Activated CD8-positive, alpha-beta memory T cell treated with anti-CD3 and anti-CD28 coated beads, Interleukin-2, amount 50 U/mL, for 24 hours (primary cell): ENCODE data around the gene NCOA3.

Experiments used
- DNase-seq: peaks from one replicate; pipeline ENCODE4 v3.0.0-alpha.2; 2020; ENCODE audit errors: extremely low read depth

Gene NCOA3

GRCh38 chr20:47635256-47635655 is 133.6 kb downstream of the NCOA3 start:
- no peak for DNase-seq

GRCh38 chr20:47638851-47639250 is 137.2 kb downstream of the NCOA3 start:
- no peak for DNase-seq

DNA sequence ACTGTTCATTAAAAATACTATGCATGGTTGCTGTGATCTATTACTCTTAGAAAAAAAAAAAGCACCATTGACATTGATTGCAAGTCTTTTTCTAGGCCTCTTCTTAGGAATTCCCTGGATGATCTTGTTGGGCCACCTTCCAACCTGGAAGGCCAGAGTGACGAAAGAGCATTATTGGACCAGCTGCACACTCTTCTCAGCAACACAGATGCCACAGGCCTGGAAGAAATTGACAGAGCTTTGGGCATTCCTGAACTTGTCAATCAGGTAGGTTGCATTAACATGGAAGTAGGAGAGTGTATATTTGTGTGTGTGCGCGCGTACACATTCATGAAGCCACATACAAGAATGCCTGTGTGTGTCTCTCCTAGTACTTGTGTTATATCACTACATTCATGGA is 140.4 kb downstream of the NCOA3 start:
- DNase-seq = no peak

DNA sequence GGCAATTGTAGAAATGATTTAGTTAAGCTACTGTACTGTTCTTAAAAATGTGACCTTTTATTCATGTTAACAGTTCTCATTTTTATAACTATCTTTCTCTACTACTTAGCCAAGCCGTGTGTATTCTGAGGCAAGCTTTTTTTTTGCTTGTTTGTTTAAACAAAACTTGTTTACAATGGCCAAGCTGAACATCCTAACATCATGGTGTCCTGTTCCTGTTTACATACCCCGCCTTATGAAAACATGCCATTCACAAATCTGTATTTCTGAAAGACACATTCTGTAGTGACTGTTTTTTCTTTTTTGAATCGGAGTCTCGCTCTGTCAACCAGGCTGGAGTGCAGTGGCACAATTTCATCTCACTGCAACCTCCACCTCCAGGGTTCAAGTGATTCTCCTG is 140.9 kb downstream of the NCOA3 start:
- no peak for DNase-seq

- DNase-seq = no peak
These were observed 143.9 kb downstream of the NCOA3 start for GRCh38 chr20:47645632-47646031.

DNA sequence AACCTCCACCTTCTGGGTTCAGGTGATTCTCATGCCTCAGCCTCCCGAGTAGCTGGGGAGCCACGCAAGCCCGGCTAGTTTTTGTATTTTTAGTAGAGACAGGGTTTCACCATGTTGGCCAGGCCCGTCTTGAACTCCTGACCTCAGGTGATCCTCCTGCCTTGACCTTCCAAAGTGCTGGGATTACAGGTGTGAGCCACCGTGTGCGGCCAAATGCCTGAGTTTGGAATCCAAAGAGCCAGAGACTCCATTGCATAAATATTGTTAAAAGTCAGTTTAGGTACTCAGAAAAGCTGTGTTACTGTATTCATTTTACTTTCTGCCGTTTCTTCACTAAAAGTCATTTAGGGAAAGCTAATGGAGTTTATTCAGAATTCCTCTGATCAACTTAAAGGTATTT is 146.3 kb downstream of the NCOA3 start:
- DNase-seq = no peak

DNA sequence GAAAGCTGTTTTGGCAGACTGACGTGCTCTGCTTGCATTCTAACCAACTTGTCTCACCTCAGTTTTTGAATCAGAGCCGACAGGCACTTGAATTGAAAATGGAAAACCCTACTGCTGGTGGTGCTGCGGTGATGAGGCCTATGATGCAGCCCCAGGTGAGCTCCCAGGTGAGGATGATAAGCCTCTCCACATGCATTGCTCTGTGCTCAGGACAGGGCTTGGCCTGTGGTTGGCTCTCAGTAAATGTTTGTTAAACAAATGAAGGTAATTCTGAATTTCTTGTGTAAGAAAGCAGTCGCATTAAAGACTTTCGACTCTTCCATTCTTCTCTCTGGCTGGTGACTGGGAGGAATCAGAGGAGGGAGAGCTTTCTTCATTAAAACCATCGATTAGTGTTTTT is 147.3 kb downstream of the NCOA3 start:
- DNase-seq = no peak

DNA sequence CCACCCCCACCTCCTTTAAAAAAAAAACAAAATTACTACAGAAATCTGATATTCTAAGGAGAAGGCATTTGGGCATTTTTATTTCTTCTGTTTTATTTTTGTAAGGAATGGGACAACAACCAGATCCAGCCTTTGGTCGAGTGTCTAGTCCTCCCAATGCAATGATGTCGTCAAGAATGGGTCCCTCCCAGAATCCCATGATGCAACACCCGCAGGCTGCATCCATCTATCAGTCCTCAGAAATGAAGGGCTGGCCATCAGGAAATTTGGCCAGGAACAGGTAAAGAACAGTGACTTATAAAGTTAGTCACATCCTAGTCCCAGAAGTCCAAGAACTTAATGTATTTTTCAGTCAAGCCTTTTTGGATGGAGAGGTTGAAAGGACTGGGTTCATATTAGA is 150.6 kb downstream of the NCOA3 start:
- no peak for DNase-seq

DNA sequence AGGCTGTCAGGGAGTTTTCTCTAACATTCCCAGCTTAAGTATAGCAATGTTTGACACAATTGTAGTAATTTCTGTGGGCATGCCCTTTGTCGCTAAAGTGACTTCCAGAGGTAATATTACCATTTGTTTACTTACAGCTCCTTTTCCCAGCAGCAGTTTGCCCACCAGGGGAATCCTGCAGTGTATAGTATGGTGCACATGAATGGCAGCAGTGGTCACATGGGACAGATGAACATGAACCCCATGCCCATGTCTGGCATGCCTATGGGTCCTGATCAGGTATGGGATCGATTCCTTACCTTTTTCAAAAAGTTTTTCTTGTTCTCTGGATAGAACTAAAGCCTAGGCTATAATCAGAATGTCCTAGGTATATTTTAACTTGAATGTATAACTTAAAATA is 151.1 kb downstream of the NCOA3 start:
- no peak for DNase-seq

DNA sequence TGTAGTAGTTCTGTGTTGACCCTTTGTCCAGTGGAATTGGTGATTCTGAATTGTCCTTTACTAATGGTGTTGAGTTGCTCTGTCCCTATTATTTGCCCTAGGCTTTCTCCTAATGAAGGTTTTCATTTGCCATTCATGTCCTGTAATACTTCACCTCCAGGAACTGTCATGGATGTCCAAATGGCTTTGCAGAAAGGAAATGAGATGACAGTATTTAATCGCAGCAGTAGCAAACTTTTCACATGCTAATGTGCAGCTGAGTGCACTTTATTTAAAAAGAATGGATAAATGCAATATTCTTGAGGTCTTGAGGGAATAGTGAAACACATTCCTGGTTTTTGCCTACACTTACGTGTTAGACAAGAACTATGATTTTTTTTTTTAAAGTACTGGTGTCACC is 152.2 kb downstream of the NCOA3 start:
- no peak for DNase-seq

DNA sequence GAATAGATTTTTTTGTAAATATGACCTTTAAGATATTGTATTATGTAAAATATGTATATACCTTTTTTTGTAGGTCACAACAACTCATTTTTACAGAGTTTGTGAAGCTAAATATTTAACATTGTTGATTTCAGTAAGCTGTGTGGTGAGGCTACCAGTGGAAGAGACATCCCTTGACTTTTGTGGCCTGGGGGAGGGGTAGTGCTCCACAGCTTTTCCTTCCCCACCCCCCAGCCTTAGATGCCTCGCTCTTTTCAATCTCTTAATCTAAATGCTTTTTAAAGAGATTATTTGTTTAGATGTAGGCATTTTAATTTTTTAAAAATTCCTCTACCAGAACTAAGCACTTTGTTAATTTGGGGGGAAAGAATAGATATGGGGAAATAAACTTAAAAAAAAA is 152.7 kb downstream of the NCOA3 start:
- DNase-seq = no peak

GRCh38 chr20:47655635-47656034 is 153.9 kb downstream of the NCOA3 start:
- DNase-seq = no peak

DNA sequence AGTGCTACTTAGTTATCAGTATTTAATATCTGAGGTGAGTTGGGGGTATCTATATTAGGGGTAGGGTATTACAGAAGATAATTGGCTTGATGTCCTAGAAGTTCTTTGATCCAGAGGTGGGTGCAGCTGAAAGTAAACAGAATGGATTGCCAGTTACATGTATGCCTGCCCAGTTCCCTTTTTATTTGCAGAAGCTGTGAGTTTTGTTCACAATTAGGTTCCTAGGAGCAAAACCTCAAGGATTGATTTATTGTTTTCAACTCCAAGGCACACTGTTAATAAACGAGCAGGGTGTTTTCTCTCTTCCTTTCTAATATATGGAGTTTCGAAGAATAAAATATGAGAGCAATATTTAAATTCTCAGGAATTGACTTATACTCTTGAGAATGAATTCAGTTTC is 154.6 kb downstream of the NCOA3 start:
- no peak for DNase-seq

- DNase-seq = no peak
These were observed 158.4 kb downstream of the NCOA3 start for GRCh38 chr20:47659904-47660601.

GRCh38 chr20:47660602-47660905 is 158.9 kb downstream of the NCOA3 start:
- DNase-seq = no peak

- DNase-seq = no peak
These were observed 159.5 kb downstream of the NCOA3 start for GRCh38 chr20:47660983-47661700.

DNA sequence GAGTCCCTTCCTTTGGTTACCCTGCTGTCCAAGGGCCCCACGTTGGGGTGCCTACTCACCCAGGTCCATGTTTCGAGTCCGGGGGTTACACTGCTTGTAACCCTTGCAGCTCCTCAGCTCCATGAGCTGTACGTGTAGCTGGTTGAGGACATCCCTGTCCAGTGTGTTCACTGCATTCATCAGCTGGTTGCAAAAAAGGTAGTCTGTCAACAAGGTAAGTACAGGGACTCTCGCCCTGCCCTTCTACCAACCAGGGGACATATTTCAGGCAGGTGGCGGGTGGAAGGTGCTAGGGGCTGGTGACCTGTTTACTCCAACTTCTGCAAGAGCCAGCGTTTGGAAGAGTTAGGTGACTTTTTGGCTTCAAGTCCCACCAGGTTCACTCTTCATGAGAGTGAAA is 160.0 kb downstream of the NCOA3 start:
- DNase-seq = no peak

DNA sequence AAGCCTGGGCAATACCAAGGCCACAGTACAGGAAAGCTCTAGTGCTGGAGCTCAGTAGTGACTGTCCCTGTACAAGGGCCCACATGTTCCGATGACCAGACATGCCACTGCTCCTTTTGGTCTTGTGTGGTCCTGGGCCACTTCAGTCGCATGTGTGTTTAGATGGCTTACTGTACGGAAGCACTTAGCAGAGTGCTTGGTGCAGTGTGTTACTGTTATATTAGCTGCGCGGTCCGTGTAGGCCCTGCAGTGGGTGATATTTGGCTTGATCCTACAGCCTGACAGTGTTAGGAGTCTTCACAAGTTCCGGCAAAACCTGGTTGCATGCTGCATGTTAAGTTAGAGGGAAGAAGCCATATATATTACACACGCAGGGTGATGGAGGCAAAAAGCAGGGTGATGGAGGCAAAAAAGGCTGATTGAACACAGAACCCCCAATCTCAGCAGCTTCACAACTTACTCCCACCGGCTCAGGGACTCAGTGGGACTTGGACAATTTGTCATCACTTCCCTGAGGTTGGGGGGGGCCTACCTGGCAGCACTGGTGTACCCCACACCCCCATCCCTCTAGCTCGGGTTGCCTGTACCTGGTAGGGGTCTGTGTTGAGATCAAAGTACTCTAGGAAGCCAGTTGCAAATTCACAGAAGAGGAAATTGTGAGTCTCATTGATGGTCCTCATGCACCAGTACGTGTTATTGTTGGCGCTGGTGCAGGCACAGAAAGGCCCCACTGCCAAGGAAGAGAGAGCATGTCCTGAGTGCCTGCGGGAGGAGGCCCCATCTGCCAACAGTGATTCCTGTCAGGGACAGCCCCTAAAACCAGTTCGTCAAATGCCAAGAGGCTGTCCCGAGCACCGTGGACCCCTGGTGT is 161.0 kb downstream of the NCOA3 start:
- DNase-seq = no peak

- peak; percentile 39 for DNase-seq
These were observed 161.8 kb downstream of the NCOA3 start for GRCh38 chr20:47663354-47664067.

DNA sequence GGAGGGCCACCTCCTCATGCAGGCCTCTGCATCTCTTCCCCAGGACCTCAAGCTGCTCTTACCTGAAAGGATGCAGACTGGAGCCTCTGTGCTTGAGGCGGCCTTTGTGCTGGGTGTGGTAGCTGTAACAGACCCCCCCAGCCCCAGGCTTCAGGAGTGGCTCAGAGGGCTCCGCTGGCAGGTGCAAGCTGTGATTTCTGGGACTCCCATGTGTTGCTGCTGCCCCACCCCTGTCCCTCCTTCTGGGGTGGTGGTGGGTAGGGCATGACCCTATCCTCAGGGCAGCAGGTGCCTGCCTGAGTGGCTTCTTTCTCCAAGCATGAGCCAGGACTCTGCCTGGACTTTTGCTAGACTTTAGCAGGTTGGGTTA is 162.4 kb downstream of the NCOA3 start:
- DNase-seq = no peak

DNA sequence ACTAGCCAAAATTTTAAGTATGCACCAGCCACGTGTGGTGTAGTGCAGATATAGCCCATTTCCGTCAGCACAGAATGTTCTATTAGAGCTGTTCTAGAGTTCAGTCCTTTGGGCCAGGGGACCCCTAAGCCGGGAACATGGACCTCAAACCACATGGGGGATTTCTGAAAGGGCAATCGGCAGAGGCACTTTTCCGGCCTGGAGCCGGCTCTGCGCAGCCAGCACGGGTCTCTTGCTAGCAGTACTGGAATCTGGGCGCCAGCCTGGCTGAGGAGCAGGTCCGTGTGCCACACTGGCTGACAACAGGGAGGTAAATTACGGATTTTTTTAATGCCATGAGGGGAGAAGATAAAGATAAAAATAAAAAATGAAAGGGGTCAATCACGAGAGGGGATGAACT is 163.1 kb downstream of the NCOA3 start:
- DNase-seq = no peak
